Endothelial cell of umbilical vein (primary cell): Measurements from ENCODE around the gene CCDC188.

Experiments
- CTCF ChIP-seq, 2 donors: IDR thresholded peaks; 1 replicate in 1 of 2; 2 replicates in 1 of 2; pipeline ENCODE4 v1.5.1; 2011; ENCODE audit warnings: low read length in 2 of 2, mild to moderate bottlenecking in 2 of 2, moderate library complexity in 2 of 2, control low read depth in 1 of 2, inconsistent platforms in 1 of 2, low read depth in 1 of 2; ENCODE audit not compliant: insufficient read depth in 1 of 2; ENCODE audit errors: extremely low read depth in 1 of 2
- EZH2 ChIP-seq: IDR thresholded peaks from 2 replicates; pipeline ENCODE4 v1.6.1; 2012; ENCODE audit warnings: borderline replicate concordance, low read depth, mild to moderate bottlenecking, moderate library complexity, low read length, inconsistent platforms; ENCODE audit not compliant: severe bottlenecking
- JUN ChIP-seq: IDR thresholded peaks from 2 replicates; pipeline ENCODE4 v1.6.1; 2011; ENCODE audit warnings: borderline replicate concordance, low read depth; ENCODE audit not compliant: insufficient read length, insufficient read depth
- MAX ChIP-seq: IDR thresholded peaks from 2 replicates; pipeline ENCODE4 v1.6.1; 2011; ENCODE audit not compliant: insufficient read depth, insufficient read length
- MYC ChIP-seq: IDR thresholded peaks from one replicate; pipeline ENCODE4 v1.6.1; 2011; ENCODE audit warnings: mild to moderate bottlenecking, low read depth, low read length
- POLR2A ChIP-seq: IDR thresholded peaks from 2 replicates; pipeline ENCODE4 v1.6.1; 2012; ENCODE audit warnings: low read depth, mild to moderate bottlenecking, control low read depth, low read length
- POLR2AphosphoS5 ChIP-seq: IDR thresholded peaks from 2 replicates; pipeline ENCODE4 v1.6.1; 2012; ENCODE audit warnings: low read depth, mild to moderate bottlenecking, control low read depth, low read length, moderate library complexity; ENCODE audit not compliant: insufficient read depth

- TF ChIP-seq CTCF (IDR thresholded peaks at IDR 0.05; ENCODE audit: extremely low read depth in 1 of 2, insufficient read depth in 1 of 2, low read depth in 1 of 2, low read length in 2 of 2): no peak
- no peak for TF ChIP-seq JUN
- TF ChIP-seq POLR2AphosphoS5: no peak
- TF ChIP-seq EZH2: no peak
- TF ChIP-seq POLR2A: no peak
- TF ChIP-seq MYC: no peak
- no peak for TF ChIP-seq MAX
These were observed 28.9 kb downstream of the CCDC188 start for GRCh38 chr22:20121856-20122415.
